OCI-LY1 (cell line): ENCODE results near the gene MZT2B.

Experiments
- EZH2 ChIP-seq: fragments of 200-600 bp; sonication (generic), shearing (Covaris generic); IDR thresholded peaks from 2 replicates; pipeline ENCODE4 v1.8.0; 2017; ENCODE audit warnings: borderline replicate concordance, mixed run types, mild to moderate bottlenecking, antibody characterized with exemption, low read length, moderate library complexity, mixed read lengths
- TF ChIP-seq, protein P1 (sequence below): fragments of 200-600 bp; sonication (generic), shearing (Covaris generic); IDR thresholded peaks from 2 replicates; pipeline ENCODE4 v1.5.1; 2017; ENCODE audit warnings: mild to moderate bottlenecking, antibody characterized with exemption, low read length, moderate library complexity, mixed read lengths

- TF ChIP-seq, protein P1, sequence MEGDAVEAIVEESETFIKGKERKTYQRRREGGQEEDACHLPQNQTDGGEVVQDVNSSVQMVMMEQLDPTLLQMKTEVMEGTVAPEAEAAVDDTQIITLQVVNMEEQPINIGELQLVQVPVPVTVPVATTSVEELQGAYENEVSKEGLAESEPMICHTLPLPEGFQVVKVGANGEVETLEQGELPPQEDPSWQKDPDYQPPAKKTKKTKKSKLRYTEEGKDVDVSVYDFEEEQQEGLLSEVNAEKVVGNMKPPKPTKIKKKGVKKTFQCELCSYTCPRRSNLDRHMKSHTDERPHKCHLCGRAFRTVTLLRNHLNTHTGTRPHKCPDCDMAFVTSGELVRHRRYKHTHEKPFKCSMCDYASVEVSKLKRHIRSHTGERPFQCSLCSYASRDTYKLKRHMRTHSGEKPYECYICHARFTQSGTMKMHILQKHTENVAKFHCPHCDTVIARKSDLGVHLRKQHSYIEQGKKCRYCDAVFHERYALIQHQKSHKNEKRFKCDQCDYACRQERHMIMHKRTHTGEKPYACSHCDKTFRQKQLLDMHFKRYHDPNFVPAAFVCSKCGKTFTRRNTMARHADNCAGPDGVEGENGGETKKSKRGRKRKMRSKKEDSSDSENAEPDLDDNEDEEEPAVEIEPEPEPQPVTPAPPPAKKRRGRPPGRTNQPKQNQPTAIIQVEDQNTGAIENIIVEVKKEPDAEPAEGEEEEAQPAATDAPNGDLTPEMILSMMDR = no peak
- no peak for TF ChIP-seq EZH2
Observed at GRCh38 chr2:130150181-130151144, 31.6 kb upstream of the MZT2B start.
